MM.1S (cell line): ENCODE data around the gene PTPRN2.
"Not testable (repeated sequence)": the region's sequence is repeated elsewhere in the genome, so short reads cannot be mapped to it uniquely, and the experiment has no call there.

ENCODE experiments used
- DNase-seq: peaks from one replicate; pipeline ENCODE4 v3.0.0-alpha.2; 2015
- H2AFZ ChIP-seq: fragments of 300-600 bp; sonication (generic); 2 replicates; pipeline ENCODE4 v1.6.0; 2016; ENCODE audit warnings: antibody characterized with exemption, low read length
- H3F3A ChIP-seq: fragments of 300-600 bp; sonication (generic); 2 replicates; pipeline ENCODE4 v1.6.1; 2016; ENCODE audit warnings: mild to moderate bottlenecking, antibody characterized with exemption, low read length, moderate library complexity, mixed read lengths; ENCODE audit not compliant: insufficient read depth
- H3K27ac ChIP-seq: fragments of 300-600 bp; sonication (generic); 2 replicates; pipeline ENCODE4 v1.5.1; 2016; ENCODE audit warnings: mild to moderate bottlenecking, low read length
- H3K27me3 ChIP-seq: fragments of 300-600 bp; sonication (generic); replicated peaks from 2 replicates; pipeline ENCODE4 v1.6.0; 2016; ENCODE audit warnings: low read length; ENCODE audit not compliant: insufficient read depth
- H3K36me3 ChIP-seq: fragments of 300-600 bp; sonication (generic); replicated peaks from 2 replicates; pipeline ENCODE4 v1.6.1; 2016; ENCODE audit warnings: mild to moderate bottlenecking, low read length, mixed read lengths; ENCODE audit not compliant: insufficient read depth
- H3K4me1 ChIP-seq: fragments of 300-600 bp; sonication (generic); 2 replicates; pipeline ENCODE4 v1.6.1; 2016; ENCODE audit warnings: low read length, mixed read lengths
- H3K4me2 ChIP-seq: fragments of 300-600 bp; sonication (generic); 2 replicates; pipeline ENCODE4 v1.6.0; 2016; ENCODE audit warnings: low read depth, low read length
- H3K4me3 ChIP-seq: fragments of 300-600 bp; sonication (generic); 2 replicates; pipeline ENCODE4 v1.5.1; 2016; ENCODE audit warnings: low read length, mixed read lengths
- H3K79me2 ChIP-seq: fragments of 300-600 bp; sonication (generic); 2 replicates; pipeline ENCODE4 v1.6.1; 2016; ENCODE audit warnings: mixed run types, low read length, mixed read lengths
- H3K9ac ChIP-seq: fragments of 300-600 bp; sonication (generic); 2 replicates; pipeline ENCODE4 v1.6.1; 2016; ENCODE audit warnings: low read length, mixed read lengths
- H3K9me2 ChIP-seq: fragments of 300-600 bp; sonication (generic); replicated peaks from 2 replicates; pipeline ENCODE4 v1.6.1; 2016; ENCODE audit warnings: mild to moderate bottlenecking, low read length, mixed read lengths; ENCODE audit not compliant: insufficient read depth
- H3K9me3 ChIP-seq: fragments of 300-600 bp; sonication (generic); replicated peaks from 2 replicates; pipeline ENCODE4 v1.6.1; 2016; ENCODE audit warnings: mild to moderate bottlenecking, low read length, mixed read lengths; ENCODE audit not compliant: insufficient read depth
- H4K20me1 ChIP-seq: fragments of 300-600 bp; sonication (generic); 2 replicates; pipeline ENCODE4 v1.6.1; 2016; ENCODE audit warnings: mild to moderate bottlenecking, low read length, moderate library complexity, mixed read lengths; ENCODE audit not compliant: insufficient read depth
- CTCF ChIP-seq: fragments of 300-600 bp; sonication (generic); IDR thresholded peaks from 2 replicates; pipeline ENCODE4 v1.5.1; 2016; ENCODE audit warnings: antibody characterized with exemption, low read length, mixed read lengths
- EZH2 ChIP-seq: fragments of 300-600 bp; sonication (generic); optimal IDR thresholded peaks from 2 replicates; pipeline ENCODE3; 2017; ENCODE audit warnings: low read depth, mild to moderate bottlenecking, antibody characterized with exemption, low read length, mixed read lengths
- EZH2phosphoT487 ChIP-seq: fragments of 300-600 bp; sonication (generic); IDR thresholded peaks from 2 replicates; pipeline ENCODE4 v1.6.1; 2018; ENCODE audit warnings: antibody characterized with exemption, low read length

The PTPRN2 gene

GRCh38 chr7:157898261-157898660 is 689.4 kb downstream of the PTPRN2 start:
- Histone ChIP-seq H3K4me3 (no peak overlapping the region), H3F3A (no peaks in the 10 kb centered on the region), H3K9ac (no peak overlapping the region), H3K9me3 (no peaks in the 10 kb centered on the region), H3K27me3 (peaks cover 92% of the 10 kb centered on the region), H3K79me2 (no peaks in the 10 kb centered on the region), H4K20me1 (no peaks in the 10 kb centered on the region), H3K4me1 (no peaks in the 10 kb centered on the region), H3K36me3 (no peaks in the 10 kb centered on the region), H2AFZ (no peak overlapping the region), H3K27ac (no peak overlapping the region), H3K9me2 (no peaks in the 10 kb centered on the region), H3K4me2 (no peak overlapping the region)
- TF ChIP-seq CTCF = no peak
- TF ChIP-seq EZH2phosphoT487 = no peak
- TF ChIP-seq EZH2 = no peak
- no peak for DNase-seq

- no peaks in the 10 kb centered on the region for H3F3A ChIP-seq
- H2AFZ ChIP-seq = no peak overlapping the region
- no peak for DNase-seq
- peaks cover 92% of the 10 kb centered on the region for H3K27me3 ChIP-seq
- H3K4me2 ChIP-seq = no peak overlapping the region
- H3K9ac ChIP-seq = no peak overlapping the region
- TF ChIP-seq CTCF = no peak
- TF ChIP-seq EZH2 = no peak
- TF ChIP-seq EZH2phosphoT487 = no peak
- H3K9me3 ChIP-seq = no peaks in the 10 kb centered on the region
- no peaks in the 10 kb centered on the region for H3K79me2 ChIP-seq
- no peaks in the 10 kb centered on the region for H3K36me3 ChIP-seq
- no peaks in the 10 kb centered on the region for H3K4me1 ChIP-seq
- H4K20me1 ChIP-seq = no peaks in the 10 kb centered on the region
- no peak overlapping the region for H3K4me3 ChIP-seq
- H3K9me2 ChIP-seq = no peaks in the 10 kb centered on the region
- no peak overlapping the region for H3K27ac ChIP-seq
Observed at GRCh38 chr7:157897681-157898080, 689.9 kb downstream of the PTPRN2 start.

GRCh38 chr7:157896774-157897555 is 690.7 kb downstream of the PTPRN2 start:
- Histone ChIP-seq H3F3A (no peaks in the 10 kb centered on the region), H3K79me2 (no peaks in the 10 kb centered on the region), H3K27me3 (peaks cover 92% of the 10 kb centered on the region), H3K36me3 (no peaks in the 10 kb centered on the region), H3K4me3 (no peak overlapping the region), H3K4me1 (no peaks in the 10 kb centered on the region), H3K27ac (no peak overlapping the region), H4K20me1 (no peaks in the 10 kb centered on the region), H3K4me2 (no peak overlapping the region), H3K9ac (no peak overlapping the region), H3K9me2 (no peaks in the 10 kb centered on the region), H3K9me3 (no peaks in the 10 kb centered on the region), H2AFZ (no peak overlapping the region)
- TF ChIP-seq CTCF (no peak), EZH2 (no peak), EZH2phosphoT487 (no peak)
- DNase-seq = no peak

- H3F3A ChIP-seq, H3K4me2 ChIP-seq, H4K20me1 ChIP-seq, H2AFZ ChIP-seq, DNase-seq, H3K4me1 ChIP-seq, H3K9me2 ChIP-seq, H3K27ac ChIP-seq, H3K36me3 ChIP-seq, H3K4me3 ChIP-seq, H3K79me2 ChIP-seq, H3K9ac ChIP-seq, H3K9me3 ChIP-seq: not testable (repeated sequence)
- H3K27me3 ChIP-seq = peaks cover 92% of the 10 kb centered on the region
Observed at GRCh38 chr7:157896376-157896675, 691.3 kb downstream of the PTPRN2 start.
